KOPT-K1 (cell line): Measurements from ENCODE around the gene GRK3.
A peak's percentile ranks its signal among the peaks of the same experiment; 100 is the strongest.

Source experiments
- H3K27ac ChIP-seq: fragments of 200-600 bp; sonication (generic); 2 replicates; pipeline ENCODE4 v1.5.1; 2016; ENCODE audit warnings: antibody characterized with exemption, mild to moderate bottlenecking, low read depth, low read length; ENCODE audit not compliant: poor library complexity, severe bottlenecking
- H3K36me3 ChIP-seq: fragments of 200-600 bp; sonication (generic); 2 replicates; pipeline ENCODE4 v1.5.1; 2017; ENCODE audit warnings: antibody characterized with exemption, mild to moderate bottlenecking, low read length, moderate library complexity; ENCODE audit not compliant: insufficient read depth
- H3K9me3 ChIP-seq: fragments of 200-600 bp; sonication (generic); 2 replicates; pipeline ENCODE4 v1.5.1; 2017; ENCODE audit warnings: antibody characterized with exemption, low read length, mild to moderate bottlenecking; ENCODE audit not compliant: insufficient read depth, poor library complexity, severe bottlenecking

The GRK3 gene

DNA sequence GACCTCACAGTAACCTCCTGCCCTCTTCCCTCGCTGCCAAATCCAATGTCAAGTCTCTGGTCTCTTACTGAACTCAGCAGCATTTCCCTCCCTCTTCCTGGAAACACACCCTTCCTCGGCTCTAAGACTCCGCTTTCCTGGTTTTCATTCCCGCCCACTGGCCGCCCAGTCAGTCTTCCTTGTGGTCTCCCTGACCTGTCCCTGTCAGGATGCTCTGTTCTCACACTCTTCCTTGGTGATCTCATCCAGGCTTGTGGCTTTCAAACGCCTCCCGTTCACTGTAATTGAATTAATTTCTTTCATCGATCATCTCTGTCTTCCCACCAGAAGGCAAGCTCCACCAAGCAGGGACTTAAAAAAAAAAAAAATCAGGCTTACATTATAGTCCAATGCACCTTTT, 211.1 kb downstream of the GRK3 start:
- Histone ChIP-seq H3K36me3 (peaks cover 100% of the 10 kb centered on the region), H3K27ac (peak overlapping the region; percentile 12), H3K9me3 (no peaks in the 10 kb centered on the region)

DNA sequence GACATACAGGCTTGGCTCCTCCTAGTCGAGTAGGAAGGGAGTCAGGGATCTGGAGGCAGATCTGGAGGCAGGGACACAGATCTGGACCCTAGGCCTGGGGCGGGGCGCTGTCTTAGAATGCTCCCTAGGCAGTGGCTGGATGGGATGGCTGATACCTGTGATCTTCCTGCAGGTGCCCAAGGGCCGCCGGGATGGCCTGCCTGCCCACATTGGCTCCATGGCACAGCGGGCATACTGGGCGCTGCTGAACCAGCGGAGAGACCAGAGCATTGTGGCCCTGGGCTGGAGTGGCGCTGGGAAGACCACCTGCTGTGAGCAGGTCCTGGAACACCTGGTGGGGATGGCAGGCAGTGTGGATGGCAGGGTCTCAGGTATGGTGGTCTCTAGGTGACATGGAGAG, 212.9 kb downstream of the GRK3 start:
- Histone ChIP-seq H3K27ac (peak overlapping the region; percentile 7), H3K9me3 (no peaks in the 10 kb centered on the region), H3K36me3 (peaks cover 100% of the 10 kb centered on the region)

DNA sequence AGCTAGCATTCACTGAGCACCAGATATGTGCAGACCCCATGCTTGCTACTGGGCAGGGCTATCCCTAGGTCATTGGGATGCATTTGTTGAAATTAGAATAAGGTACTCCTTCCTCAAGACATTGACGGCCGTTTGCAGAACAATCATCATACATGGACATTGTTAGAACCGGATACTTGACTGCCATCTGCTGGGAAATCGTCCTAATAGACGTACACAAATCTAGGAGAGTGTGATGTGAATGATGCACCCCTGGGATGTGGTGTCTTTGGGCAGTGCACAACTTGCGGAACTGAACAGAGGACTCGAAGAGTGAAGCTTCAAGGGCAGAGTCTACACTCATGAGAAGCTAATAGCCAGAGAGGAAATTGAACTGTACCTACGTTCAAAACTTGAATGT, 213.4 kb downstream of the GRK3 start:
- H3K9me3 ChIP-seq: no peaks in the 10 kb centered on the region
- no peak overlapping the region for H3K27ac ChIP-seq
- peaks cover 100% of the 10 kb centered on the region for H3K36me3 ChIP-seq
